ENCODE data around the gene GNAT1. TPM values are rescaled to one million over a fixed set of nuclear protein-coding genes. Genes with fewer than 3 reads are reported as not detected.

Gene GNAT1
- total RNA-seq, 1 experiment from 2014 or later, result 0.22 TPM

DNA sequence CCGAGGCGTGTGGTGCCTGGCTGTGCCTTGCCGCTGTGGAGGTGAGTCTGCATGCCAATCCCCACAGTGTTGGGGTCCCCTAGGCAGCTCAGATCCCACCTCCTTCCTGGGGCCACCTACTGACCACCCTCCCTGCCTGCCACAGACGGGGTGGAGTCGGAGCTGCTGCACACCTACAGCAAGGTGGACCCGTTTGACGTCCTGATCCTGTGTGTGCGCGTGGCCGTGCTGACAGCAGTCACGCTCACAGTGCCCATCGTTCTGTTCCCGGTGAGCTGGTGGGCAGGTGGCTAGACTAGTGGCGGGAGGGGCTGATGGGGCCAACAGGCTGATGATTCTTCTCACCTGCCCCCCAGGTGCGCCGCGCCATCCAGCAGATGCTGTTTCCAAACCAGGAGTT, 27.0 kb downstream of the GNAT1 start:
- CTCF ChIA-PET, result interaction anchor here (0.7 kb wide), 1 partner anchor 8 kb away, joined by 3 read pairs; no protein-coding TSS in a partner anchor
- ATAC-seq (no peak), DNase-seq (no peak)
- BruUV-seq (replicated peaks), result no TSS peak
- Histone ChIP-seq H3K27ac (ENCODE audit: low read length) (no peak overlapping the region), H3K9me2 (replicated peaks; ENCODE audit: low read length) (no peaks in the 10 kb centered on the region), H4K20me1 (ENCODE audit: low read length) (no peaks in the 10 kb centered on the region), H2AFZ (ENCODE audit: low read length) (no peak overlapping the region), H3K9me3 (ENCODE audit: low read length) (no peaks in the 10 kb centered on the region), H3K36me3 (ENCODE audit: low read depth, low read length) (no peaks in the 10 kb centered on the region), H3K9ac (ENCODE audit: low read length) (no peak overlapping the region), H3K27me3 (ENCODE audit: low read length) (no peaks in the 10 kb centered on the region), H3K4me3 (ENCODE audit: low read length) (no peak overlapping the region), H3K4me1 (ENCODE audit: insufficient read depth, low read length) (peaks cover 3% of the 10 kb centered on the region; the same call in 1 of the 2 replicates), H3K79me2 (ENCODE audit: low read length) (no peaks in the 10 kb centered on the region), H3K4me2 (ENCODE audit: low read length) (no peak overlapping the region), H3F3A (ENCODE audit: low read length, unreplicated experiment) (no peaks in the 10 kb centered on the region)
- intact Hi-C loops (cut with micrococcal nuclease), result no loop called here
- POLR2A ChIA-PET (ENCODE audit: unreplicated experiment), result no interaction called here
- TF ChIP-seq, protein P1, sequence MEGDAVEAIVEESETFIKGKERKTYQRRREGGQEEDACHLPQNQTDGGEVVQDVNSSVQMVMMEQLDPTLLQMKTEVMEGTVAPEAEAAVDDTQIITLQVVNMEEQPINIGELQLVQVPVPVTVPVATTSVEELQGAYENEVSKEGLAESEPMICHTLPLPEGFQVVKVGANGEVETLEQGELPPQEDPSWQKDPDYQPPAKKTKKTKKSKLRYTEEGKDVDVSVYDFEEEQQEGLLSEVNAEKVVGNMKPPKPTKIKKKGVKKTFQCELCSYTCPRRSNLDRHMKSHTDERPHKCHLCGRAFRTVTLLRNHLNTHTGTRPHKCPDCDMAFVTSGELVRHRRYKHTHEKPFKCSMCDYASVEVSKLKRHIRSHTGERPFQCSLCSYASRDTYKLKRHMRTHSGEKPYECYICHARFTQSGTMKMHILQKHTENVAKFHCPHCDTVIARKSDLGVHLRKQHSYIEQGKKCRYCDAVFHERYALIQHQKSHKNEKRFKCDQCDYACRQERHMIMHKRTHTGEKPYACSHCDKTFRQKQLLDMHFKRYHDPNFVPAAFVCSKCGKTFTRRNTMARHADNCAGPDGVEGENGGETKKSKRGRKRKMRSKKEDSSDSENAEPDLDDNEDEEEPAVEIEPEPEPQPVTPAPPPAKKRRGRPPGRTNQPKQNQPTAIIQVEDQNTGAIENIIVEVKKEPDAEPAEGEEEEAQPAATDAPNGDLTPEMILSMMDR (conservative IDR thresholded peaks at IDR 0.05; ENCODE audit: low read depth, low read length), result no peak
- TF ChIP-seq EZH2 (IDR thresholded peaks at IDR 0.05; ENCODE audit: low read length, unreplicated experiment) (no peak), EZH2phosphoT487 (IDR thresholded peaks at IDR 0.05; ENCODE audit: borderline replicate concordance, low read length) (no peak)

DNA sequence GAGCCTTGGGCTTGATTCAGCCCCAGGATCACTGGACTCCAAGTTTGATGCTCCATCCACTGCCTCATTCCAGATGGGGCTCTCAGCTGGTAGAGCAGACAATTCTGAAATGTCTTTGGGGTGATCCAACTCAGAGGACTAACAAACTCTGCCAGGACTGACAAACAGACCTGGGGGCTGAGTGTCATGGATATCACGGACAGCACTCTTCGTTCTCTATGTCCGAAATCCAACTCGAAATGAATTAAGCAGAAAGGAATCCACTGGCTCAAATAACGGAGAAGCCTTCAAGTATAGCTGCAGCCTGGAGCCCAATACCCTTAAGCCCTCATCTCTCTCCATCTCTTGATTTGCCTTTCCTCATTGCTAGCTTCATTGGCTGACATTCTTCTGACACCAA, 27.9 kb downstream of the GNAT1 start:
- Histone ChIP-seq H3K9me3 (ENCODE audit: low read length) (no peaks in the 10 kb centered on the region), H3K36me3 (ENCODE audit: low read depth, low read length) (no peaks in the 10 kb centered on the region), H3K27ac (ENCODE audit: low read length) (no peak overlapping the region), H3K4me3 (ENCODE audit: low read length) (no peak overlapping the region), H3K27me3 (ENCODE audit: low read length) (no peaks in the 10 kb centered on the region), H3K9ac (ENCODE audit: low read length) (no peak overlapping the region), H3K4me1 (ENCODE audit: insufficient read depth, low read length) (peaks cover 3% of the 10 kb centered on the region; the same call in 1 of the 2 replicates), H3K79me2 (ENCODE audit: low read length) (no peaks in the 10 kb centered on the region), H3K9me2 (replicated peaks; ENCODE audit: low read length) (no peaks in the 10 kb centered on the region), H2AFZ (ENCODE audit: low read length) (no peak overlapping the region), H3F3A (ENCODE audit: low read length, unreplicated experiment) (no peaks in the 10 kb centered on the region), H3K4me2 (ENCODE audit: low read length) (no peak overlapping the region), H4K20me1 (ENCODE audit: low read length) (no peaks in the 10 kb centered on the region)
- intact Hi-C loops (cut with micrococcal nuclease), result no loop called here
- DNase-seq, result no peak
- ATAC-seq, result no peak
- no TSS peak for BruUV-seq (replicated peaks)
- POLR2A ChIA-PET (ENCODE audit: unreplicated experiment), result no interaction called here
- CTCF ChIA-PET, result no interaction called here
- no peak for TF ChIP-seq EZH2 (IDR thresholded peaks at IDR 0.05; ENCODE audit: low read length, unreplicated experiment)
- TF ChIP-seq, protein P1 (conservative IDR thresholded peaks at IDR 0.05; ENCODE audit: low read depth, low read length), result no peak
- TF ChIP-seq EZH2phosphoT487 (IDR thresholded peaks at IDR 0.05; ENCODE audit: borderline replicate concordance, low read length), result no peak

GRCh38 chr3:50220109-50220508, 28.7 kb downstream of the GNAT1 start:
- Histone ChIP-seq H3K9ac (ENCODE audit: low read length) (no peak overlapping the region), H3K4me2 (ENCODE audit: low read length) (no peak overlapping the region), H3K36me3 (ENCODE audit: low read depth, low read length) (no peaks in the 10 kb centered on the region), H4K20me1 (ENCODE audit: low read length) (no peaks in the 10 kb centered on the region), H3F3A (ENCODE audit: low read length, unreplicated experiment) (no peaks in the 10 kb centered on the region), H3K27ac (ENCODE audit: low read length) (no peak overlapping the region), H3K9me2 (replicated peaks; ENCODE audit: low read length) (no peaks in the 10 kb centered on the region), H3K79me2 (ENCODE audit: low read length) (no peaks in the 10 kb centered on the region), H3K27me3 (ENCODE audit: low read length) (no peaks in the 10 kb centered on the region), H2AFZ (ENCODE audit: low read length) (no peak overlapping the region), H3K9me3 (ENCODE audit: low read length) (no peaks in the 10 kb centered on the region), H3K4me3 (ENCODE audit: low read length) (no peak overlapping the region), H3K4me1 (ENCODE audit: insufficient read depth, low read length) (peaks cover 3% of the 10 kb centered on the region; the same call in 1 of the 2 replicates)
- BruUV-seq (replicated peaks), result no TSS peak
- intact Hi-C loops (cut with micrococcal nuclease), result no loop called here
- no peak for DNase-seq
- TF ChIP-seq EZH2phosphoT487 (IDR thresholded peaks at IDR 0.05; ENCODE audit: borderline replicate concordance, low read length) (no peak), EZH2 (IDR thresholded peaks at IDR 0.05; ENCODE audit: low read length, unreplicated experiment) (no peak)
- TF ChIP-seq, protein P1 (conservative IDR thresholded peaks at IDR 0.05; ENCODE audit: low read depth, low read length), result no peak
- ATAC-seq, result no peak
- ChIA-PET POLR2A (ENCODE audit: unreplicated experiment) (no interaction called here), CTCF (no interaction called here)
